ENCODE data around the gene SHMT1.

GRCh38 chr17:18360518-18360917 lies 2.8 kb downstream of the SHMT1 start:
- TF ChIP-seq, protein P1, sequence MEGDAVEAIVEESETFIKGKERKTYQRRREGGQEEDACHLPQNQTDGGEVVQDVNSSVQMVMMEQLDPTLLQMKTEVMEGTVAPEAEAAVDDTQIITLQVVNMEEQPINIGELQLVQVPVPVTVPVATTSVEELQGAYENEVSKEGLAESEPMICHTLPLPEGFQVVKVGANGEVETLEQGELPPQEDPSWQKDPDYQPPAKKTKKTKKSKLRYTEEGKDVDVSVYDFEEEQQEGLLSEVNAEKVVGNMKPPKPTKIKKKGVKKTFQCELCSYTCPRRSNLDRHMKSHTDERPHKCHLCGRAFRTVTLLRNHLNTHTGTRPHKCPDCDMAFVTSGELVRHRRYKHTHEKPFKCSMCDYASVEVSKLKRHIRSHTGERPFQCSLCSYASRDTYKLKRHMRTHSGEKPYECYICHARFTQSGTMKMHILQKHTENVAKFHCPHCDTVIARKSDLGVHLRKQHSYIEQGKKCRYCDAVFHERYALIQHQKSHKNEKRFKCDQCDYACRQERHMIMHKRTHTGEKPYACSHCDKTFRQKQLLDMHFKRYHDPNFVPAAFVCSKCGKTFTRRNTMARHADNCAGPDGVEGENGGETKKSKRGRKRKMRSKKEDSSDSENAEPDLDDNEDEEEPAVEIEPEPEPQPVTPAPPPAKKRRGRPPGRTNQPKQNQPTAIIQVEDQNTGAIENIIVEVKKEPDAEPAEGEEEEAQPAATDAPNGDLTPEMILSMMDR (optimal IDR thresholded peaks at IDR 0.05 in 1 of 3, IDR thresholded peaks at IDR 0.05 in 1 of 3, conservative IDR thresholded peaks at IDR 0.05 in 1 of 3; ENCODE audit: extremely low read depth in 1 of 3, insufficient read depth in 2 of 3, low read length in 3 of 3) = no peak
- TF ChIP-seq EZH2 (IDR thresholded peaks at IDR 0.05; ENCODE audit: low read length) = no peak
